H1 (cell line): Measurements from ENCODE around the gene DENND5B.

Experiments
- BACH1 ChIP-seq: IDR thresholded peaks from 2 replicates; pipeline ENCODE4 v1.6.1; 2012; ENCODE audit warnings: low read length, improper control_type of control experiment
- CHD2 ChIP-seq: IDR thresholded peaks from 2 replicates; pipeline ENCODE4 v1.6.1; 2012; ENCODE audit warnings: low read length, improper control_type of control experiment
- CTCF ChIP-seq, 3 experiments: IDR thresholded peaks; 1 replicate in 2 of 3; 2 replicates in 1 of 3; pipeline versions ENCODE4 v1.5.1 to v1.6.1; 2011; ENCODE audit warnings: low read length in 3 of 3, mild to moderate bottlenecking in 3 of 3, inconsistent platforms in 2 of 3, low read depth in 1 of 3, moderate library complexity in 1 of 3; ENCODE audit not compliant: insufficient read depth in 1 of 3; ENCODE audit errors: control extremely low read depth in 1 of 3
- EP300 ChIP-seq, 2 experiments: IDR thresholded peaks; 1 replicate in 1 of 2; 2 replicates in 1 of 2; pipeline ENCODE4 v1.6.1; 2011 to 2012; ENCODE audit warnings: low read depth in 2 of 2, low read length in 2 of 2, mild to moderate bottlenecking in 2 of 2, borderline replicate concordance in 1 of 2, inconsistent platforms in 1 of 2, moderate library complexity in 1 of 2
- EZH2 ChIP-seq: fragments of 200-600 bp; sonication (generic); IDR thresholded peaks from 2 replicates; pipeline ENCODE4 v1.7.1; 2012; ENCODE audit warnings: low read depth, mild to moderate bottlenecking, moderate library complexity, low read length, inconsistent platforms; ENCODE audit not compliant: severe bottlenecking
- GTF2F1 ChIP-seq: IDR thresholded peaks from 2 replicates; pipeline ENCODE4 v1.6.1; 2012; ENCODE audit warnings: low read depth, low read length, improper control_type of control experiment, borderline replicate concordance
- JUND ChIP-seq: IDR thresholded peaks from 2 replicates; pipeline ENCODE4 v1.6.1; 2011; ENCODE audit warnings: mild to moderate bottlenecking, improper control_type of control experiment, low read length
- MAX ChIP-seq: IDR thresholded peaks from 2 replicates; pipeline ENCODE4 v1.6.1; 2012; ENCODE audit warnings: inconsistent platforms
- NANOG ChIP-seq: IDR thresholded peaks from 2 replicates; pipeline ENCODE4 v1.6.1; 2011; ENCODE audit warnings: low read length, low read depth, mild to moderate bottlenecking, inconsistent platforms; ENCODE audit not compliant: insufficient read depth, poor library complexity, severe bottlenecking
- POLR2A ChIP-seq, 2 experiments: IDR thresholded peaks; 1 replicate in 1 of 2; 2 replicates in 1 of 2; pipeline ENCODE4 v1.6.1; 2011; ENCODE audit warnings: low read depth in 2 of 2, low read length in 2 of 2, mild to moderate bottlenecking in 2 of 2; ENCODE audit errors: control extremely low read depth in 1 of 2
- TAF1 ChIP-seq: IDR thresholded peaks from 2 replicates; pipeline ENCODE4 v1.6.1; 2011; ENCODE audit warnings: mild to moderate bottlenecking, low read depth, low read length
- YY1 ChIP-seq: IDR thresholded peaks from 2 replicates; pipeline ENCODE4 v1.6.1; 2011; ENCODE audit warnings: low read depth, mild to moderate bottlenecking, low read length

- TF ChIP-seq CTCF (IDR thresholded peaks at IDR 0.05; ENCODE audit: control extremely low read depth in 1 of 3, insufficient read depth in 1 of 3, low read depth in 1 of 3, low read length in 3 of 3) (no peak), POLR2A (IDR thresholded peaks at IDR 0.05; ENCODE audit: control extremely low read depth in 1 of 2, low read depth in 2 of 2, low read length in 2 of 2) (no peak), TAF1 (no peak), EZH2 (no peak), YY1 (no peak), MAX (no peak), JUND (no peak), NANOG (no peak), BACH1 (no peak), CHD2 (no peak), EP300 (IDR thresholded peaks at IDR 0.05; ENCODE audit: borderline replicate concordance in 1 of 2, low read depth in 2 of 2, low read length in 2 of 2) (no peak), GTF2F1 (no peak)
Observed at GRCh38 chr12:31634620-31635019, 43.7 kb upstream of the DENND5B start.
